ENCODE measurements around the gene CACNB2. TPM values are rescaled to one million over a fixed set of nuclear protein-coding genes. Genes with fewer than 3 reads are reported as not detected.

Gene CACNB2
- total RNA-seq, 4 donors from 2014 or later = 0.16 to 2.4 (median 1.8) TPM

DNA sequence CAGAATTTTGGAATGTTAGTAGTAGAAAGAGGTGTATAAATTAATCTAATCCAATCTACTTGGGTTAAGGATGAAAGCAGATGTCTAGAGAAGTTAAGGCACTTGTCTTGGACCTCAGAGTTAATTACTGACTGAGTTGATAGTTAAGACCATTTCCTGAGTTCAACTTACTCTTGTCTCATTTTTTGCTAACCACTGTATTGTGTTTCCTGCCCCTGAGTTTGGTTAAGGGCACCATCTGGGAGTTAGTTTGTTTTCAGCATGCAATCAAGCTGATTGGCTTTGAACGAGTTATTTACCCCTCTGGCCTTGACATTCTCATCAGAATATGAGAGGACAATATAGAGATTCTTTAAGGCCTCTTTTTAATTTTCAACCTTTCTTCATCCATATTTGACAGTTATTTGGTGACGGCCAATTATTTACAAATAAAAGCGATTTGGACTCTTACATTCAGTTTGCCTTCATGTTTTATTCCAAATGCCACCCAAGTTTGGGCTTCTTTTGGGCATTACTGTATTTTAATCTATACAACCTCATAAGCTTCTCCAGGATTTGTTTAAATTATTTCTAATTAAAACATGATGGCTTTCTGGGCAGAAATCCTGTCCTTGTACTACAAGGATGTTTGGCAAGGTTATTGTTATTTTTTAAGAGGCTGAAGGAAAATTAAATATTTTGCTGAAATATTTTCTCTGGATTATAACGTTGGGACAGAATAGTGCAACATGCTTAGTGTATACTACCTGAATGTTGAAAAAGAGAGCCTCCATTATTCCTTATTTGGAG, 225.0 kb downstream of the CACNB2 start:
- TF ChIP-seq, protein P1, sequence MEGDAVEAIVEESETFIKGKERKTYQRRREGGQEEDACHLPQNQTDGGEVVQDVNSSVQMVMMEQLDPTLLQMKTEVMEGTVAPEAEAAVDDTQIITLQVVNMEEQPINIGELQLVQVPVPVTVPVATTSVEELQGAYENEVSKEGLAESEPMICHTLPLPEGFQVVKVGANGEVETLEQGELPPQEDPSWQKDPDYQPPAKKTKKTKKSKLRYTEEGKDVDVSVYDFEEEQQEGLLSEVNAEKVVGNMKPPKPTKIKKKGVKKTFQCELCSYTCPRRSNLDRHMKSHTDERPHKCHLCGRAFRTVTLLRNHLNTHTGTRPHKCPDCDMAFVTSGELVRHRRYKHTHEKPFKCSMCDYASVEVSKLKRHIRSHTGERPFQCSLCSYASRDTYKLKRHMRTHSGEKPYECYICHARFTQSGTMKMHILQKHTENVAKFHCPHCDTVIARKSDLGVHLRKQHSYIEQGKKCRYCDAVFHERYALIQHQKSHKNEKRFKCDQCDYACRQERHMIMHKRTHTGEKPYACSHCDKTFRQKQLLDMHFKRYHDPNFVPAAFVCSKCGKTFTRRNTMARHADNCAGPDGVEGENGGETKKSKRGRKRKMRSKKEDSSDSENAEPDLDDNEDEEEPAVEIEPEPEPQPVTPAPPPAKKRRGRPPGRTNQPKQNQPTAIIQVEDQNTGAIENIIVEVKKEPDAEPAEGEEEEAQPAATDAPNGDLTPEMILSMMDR (IDR thresholded peaks at IDR 0.05; ENCODE audit: low read depth) = no peak

DNA sequence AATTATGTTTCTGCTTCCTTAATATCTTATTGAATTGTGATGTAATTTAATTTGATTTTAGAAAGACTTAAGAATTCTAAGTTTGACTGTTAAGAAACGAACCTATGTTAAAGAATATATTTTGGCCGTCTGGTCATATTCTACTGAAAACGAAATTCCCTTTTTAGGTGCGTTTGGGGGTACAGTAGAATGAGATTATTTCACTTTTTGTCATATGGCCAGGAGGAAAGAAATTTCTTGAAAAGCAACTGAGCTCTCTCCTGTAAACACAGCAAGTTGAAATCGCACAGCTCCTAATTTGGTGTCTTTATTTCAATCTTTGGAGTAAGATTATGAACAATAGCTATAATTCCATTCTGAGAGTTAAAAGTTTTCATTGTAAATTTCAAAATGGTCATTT, 227.6 kb downstream of the CACNB2 start:
- TF ChIP-seq, protein P1 (IDR thresholded peaks at IDR 0.05; ENCODE audit: low read depth) = no peak

DNA sequence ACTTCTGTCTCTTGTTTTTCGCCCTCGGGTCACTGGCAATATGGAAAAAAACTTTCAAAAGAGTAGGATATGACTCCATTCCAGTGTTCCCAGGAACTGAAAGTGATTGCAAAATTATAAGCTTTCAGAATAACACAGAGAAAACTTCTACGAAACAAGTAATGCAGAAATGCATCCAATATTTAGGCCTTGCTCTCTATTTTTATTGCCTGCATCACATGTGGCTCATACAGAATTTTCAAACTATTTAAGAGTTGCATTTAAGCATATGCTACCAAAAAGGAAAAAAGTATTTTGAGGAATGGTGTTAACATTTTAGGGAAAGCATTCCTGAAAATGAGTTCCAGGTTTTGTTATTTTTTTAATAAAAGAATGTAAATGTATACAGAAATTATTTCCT, 228.0 kb downstream of the CACNB2 start:
- TF ChIP-seq, protein P1 (IDR thresholded peaks at IDR 0.05; ENCODE audit: low read depth) = no peak

DNA sequence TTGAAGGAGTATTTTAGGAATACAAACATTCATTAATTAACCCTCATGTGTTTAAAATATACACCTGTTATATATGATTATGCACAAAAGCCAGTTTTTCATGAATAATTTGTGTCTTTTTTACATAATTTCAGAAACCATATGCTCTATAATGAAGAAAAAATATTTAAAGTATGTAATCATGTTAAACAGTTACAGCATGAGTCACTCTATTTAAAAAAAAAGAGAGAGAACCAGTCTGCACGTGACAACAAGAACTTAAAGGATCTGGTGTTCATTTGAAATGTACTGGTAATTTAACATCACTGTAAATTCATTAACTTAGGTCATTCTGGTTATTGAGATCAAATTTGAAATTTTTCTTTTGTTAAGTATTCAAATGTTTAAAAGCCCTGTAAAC, 228.5 kb downstream of the CACNB2 start:
- TF ChIP-seq, protein P1 (IDR thresholded peaks at IDR 0.05; ENCODE audit: low read depth) = no peak

DNA sequence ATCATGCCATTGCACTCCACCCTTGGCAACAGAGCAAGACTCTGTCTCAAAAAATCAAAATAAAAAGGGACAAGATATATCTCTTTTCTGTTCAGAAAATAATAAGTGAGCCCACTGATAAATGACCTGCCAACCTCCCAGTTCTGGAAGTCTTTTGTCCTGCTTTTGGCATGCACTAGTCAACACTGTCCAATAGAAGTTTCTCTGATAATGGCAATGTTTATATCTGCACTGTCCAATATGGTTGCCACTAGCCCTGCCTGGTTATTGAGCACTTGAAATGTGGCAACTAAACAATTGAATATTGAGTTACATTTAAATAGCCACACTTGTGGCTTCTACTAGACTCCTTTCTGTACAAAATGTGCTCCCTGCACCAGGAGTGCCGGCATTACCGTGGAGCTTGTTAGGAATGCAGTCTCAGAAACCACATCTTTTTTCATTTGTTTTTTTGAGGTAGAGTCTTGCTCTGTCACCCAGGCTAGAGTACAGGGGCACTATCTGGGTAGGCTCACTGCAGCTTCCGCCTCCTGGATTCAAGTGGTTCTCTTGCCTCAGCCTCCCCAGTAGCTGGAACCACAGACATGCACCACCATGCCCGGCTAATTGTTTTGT, 229.7 kb downstream of the CACNB2 start:
- TF ChIP-seq, protein P1 (IDR thresholded peaks at IDR 0.05; ENCODE audit: low read depth) = no peak

DNA sequence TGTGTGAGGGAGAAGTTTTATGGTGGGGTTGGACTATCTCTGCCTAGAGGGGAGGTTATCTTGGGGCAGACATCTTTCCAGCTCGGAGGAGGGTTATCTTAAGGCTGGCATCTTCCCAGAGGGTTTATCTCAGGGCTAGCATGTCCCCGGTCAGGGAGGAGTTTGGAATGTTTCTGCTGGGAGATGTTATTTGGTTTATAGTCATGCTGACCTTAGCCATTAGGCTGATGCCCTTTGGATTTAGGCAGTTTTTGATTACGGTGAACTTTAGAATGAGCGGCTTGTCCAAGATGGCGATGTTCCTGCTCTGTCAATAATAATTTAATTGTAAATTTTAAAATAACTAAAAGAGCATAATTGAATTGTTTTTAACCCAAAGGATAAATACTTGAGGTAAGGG, 236.4 kb downstream of the CACNB2 start:
- TF ChIP-seq, protein P1 (IDR thresholded peaks at IDR 0.05; ENCODE audit: low read depth) = no peak

DNA sequence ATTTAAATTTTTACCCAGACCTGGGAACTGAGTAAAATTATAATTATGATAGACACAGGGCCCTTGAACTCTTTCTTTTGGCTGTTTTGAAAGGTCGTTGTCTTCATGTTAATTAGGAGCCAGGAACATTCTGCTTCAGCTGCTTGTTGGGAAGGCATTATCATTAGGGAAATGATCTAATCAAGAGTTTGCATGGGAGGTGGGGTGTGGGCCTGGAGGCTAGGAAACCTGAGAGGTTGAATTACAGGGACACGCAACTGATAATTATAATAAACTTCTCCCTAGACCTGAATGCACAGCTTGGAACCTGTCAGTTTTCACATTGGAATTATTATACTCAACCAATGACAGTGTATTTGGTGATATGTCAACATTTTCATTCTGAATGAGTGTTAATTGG, 237.7 kb downstream of the CACNB2 start:
- TF ChIP-seq, protein P1 (IDR thresholded peaks at IDR 0.05; ENCODE audit: low read depth) = no peak

Data from subcutaneous adipose tissue (tissue), 4 donors.